Inflammatory macrophage treated with lipopolysaccharide for 4 hours (primary cell): ENCODE results near the gene SAMD1.

Experiments used
- DNase-seq: peaks from one replicate; pipeline ENCODE4 v3.0.0-alpha.2; 2020

Gene SAMD1

DNA sequence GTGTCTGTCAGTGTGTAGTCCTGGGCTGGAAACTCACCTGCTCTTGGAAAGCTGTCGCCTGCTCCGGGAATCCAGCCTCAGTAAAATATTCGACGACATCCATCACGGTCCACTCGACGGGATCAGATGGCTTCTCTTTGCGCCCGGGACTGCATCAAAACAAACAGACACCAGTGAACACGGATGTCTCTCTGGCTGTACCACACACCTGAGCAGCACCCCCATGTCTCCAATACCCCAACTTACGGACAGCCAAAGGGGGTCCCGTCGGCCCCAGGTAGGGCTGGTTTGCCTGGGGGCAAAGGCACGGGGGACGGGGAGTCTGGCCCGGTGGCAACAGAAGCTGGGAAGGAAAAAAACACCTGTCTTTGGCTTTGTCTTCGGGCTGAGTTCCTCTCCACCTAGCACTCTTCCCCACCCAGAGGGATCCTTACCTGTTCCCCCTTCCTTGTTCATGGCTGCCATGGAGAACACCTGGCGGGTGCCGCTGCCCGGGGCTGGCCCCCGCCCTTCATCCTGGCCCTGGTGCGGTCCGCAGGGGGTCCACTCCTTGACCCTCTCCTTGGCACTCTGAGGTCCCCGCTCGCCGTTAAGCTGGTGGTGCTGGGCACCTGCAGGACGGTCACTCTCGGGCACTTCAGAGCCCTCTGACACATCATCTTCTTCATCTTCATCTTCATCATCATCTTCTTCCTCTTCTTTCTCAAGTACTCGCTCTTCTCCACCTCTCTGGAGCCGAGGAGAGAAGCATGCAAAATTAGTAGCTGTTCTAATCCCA is 1.7 kb downstream of the SAMD1 start:
- DNase-seq: no peak

DNA sequence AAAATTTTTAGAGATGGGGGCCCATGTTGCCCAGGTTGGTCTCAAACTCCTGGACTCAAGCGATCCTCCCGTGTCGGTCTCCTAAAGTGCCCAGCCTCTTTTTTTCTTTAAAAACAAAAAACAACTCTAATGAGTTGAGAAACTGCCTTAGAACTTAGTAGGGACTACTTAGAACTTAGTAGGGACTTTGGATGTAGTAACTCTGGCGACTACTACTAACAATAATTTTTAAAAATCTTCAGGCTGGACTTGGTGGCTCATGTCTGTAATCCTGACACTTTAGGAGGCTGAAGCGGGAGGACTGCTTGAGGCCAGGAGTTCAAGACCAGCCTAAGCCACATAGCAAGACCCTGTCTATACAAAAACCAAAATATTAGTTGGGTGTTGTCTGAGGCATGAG is 4.5 kb downstream of the SAMD1 start:
- DNase-seq: no peak

DNA sequence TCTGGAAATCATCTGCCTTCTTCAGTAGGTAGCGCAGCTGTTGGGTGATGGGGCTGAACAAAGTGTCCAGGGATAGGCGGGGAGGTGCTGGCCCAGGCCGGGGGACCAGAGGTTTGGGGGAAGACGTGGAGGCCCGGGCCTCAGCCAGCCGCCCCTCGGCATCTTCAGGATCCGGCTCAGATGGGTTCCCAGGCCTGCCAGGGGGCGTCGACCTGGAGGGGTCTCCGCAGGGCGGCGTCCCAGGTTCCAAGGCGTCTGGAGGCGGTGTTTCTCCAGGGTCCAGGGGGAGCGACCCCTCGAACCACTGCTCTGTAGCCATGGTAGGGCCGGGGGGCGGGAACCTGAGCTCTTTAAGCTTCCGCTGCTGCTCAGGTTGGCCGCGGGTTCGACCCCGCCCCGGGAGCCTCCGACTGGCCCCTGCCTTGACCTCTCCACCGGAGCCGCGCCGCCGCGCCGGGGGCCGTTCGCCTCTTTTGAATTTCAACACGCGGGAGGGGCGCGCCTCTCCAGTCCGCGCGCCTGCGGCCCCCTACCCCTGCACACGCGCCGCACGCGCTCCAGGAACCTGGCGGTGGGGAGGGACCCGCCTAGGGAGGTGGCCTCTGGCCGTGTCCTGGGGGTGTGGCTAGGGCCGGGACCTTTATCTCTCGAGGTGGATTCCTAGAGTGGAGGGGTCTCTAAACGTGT is 5.1 kb downstream of the SAMD1 start, which contains the start of gene C19orf67:
TSS of gene C19orf67 (minus strand) at position 475 of the 687 bp plus-strand sequence. CDS start at position 319, 156 bp downstream.
- no peak for DNase-seq

DNA sequence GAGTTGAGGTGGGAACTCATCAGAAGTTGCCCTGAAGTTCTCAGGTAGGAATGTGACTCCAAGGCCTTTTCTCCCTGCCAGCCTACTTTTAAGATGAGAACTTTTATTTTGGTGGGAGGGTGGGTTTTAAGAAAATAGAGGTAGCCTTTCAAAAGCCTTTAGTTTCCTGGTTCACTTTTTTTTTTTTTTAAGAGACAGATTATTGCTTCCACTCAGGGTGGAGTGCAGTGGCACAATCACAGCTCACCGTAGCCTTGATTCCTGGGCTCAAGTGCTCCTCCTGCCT is 7.9 kb downstream of the SAMD1 start:
- DNase-seq: no peak

DNA sequence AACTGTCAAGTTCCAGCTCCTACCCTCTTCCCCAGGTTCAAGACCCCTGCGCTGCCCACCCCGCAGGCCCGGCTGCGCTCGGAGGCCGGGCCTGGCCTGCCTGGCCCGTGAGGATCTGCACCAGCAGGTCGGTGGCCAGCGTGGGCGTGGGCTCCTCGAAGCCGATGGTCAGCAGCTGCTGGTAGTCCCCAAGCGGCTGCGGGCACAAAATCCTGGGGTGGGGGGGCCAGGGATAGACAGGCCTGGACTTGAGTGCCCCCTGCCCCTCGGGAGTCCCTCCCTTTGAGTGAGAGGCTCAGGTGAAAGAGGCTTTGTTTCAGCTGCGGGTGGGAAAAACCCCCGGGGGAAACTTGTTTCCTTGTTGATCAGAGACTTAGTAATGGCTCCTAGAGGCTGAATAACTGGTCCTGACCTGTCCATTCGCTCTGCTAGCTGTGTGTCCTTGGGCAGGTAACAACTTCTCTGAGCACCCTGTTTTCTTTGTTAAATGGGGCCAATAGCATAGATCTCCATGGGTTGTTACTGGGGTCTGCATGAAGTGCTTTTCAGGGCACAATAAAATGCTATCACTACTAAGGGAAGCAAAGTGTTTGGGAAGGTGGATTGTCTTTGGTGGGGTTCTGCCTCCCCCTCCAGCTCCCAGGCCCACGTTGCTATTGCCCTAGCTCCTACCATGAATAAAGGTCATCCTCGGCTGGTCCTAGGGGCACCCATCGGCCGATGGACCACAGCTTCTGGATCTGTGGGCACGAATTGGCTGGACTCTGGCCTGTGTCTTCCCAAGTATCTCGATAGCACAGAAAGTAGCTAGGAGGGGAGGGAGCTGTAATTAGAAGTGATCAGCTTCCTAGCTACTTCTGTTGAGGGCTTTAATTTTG is 8.5 kb downstream of the SAMD1 start:
- peak; percentile 53 for DNase-seq

DNA sequence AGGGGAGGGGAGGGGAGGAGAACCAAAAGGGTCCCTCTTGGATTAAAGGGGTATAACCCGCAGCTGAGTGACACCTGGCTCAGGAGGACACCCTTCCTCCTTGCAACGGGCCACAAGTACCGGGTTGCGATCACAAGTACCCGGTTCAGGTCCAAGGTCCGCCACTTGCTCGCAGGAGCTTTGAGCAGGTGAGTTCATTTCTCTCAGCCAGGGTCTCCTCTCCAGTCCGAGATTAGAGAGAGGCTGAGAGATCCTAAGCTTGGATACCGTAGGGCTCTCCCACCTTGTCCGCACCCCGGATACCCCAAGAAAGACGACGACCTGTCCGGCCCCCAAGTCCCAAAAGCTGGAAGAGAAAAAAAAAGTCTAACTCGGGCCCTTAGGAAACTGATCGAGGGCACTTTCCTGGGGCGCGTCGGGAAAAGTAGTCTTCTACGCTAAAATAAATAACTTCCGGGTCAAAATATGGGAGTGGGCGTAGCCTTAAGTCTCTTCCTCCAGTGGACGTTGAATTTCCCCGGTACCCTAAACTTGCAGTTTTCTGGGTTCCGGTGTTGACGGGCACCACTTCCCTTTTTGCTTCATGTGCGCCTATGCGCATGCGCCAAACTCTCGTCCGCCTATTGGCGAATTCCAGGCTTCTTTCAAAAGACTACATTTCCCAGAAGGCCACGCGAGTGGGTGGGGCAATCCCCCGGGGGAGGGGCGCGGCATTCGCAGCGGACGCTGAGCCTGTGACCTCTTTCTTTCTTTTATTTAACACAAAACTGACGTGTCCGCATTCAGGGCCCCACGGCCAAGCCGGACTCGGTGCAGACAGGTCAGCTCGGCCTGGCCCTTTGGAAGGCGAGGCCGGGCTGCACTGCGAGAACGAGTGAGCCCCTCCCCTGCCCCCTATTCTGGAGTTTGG is 9.4 kb downstream of the SAMD1 start:
- peak; percentile 100 for DNase-seq

DNA sequence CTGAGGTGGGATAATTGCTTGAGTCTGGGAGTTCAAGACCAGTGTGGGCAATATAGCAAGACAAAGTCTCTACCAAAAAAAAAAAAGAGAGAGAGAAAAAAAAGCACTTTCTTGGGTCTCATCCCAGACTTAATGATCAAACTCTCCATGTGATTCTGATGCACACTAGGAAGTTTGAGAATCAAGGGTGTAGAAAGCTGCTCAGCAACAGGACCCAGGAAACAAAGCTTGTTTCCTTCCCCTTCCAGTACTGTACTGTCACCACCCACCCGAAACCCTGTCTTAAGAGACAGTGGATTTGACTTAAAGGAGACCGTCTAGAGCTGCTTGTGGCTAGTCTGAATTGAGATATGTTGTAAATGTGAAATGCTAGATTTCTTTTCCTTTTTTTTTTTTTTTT is 12.1 kb downstream of the SAMD1 start:
- peak; percentile 93 for DNase-seq

DNA sequence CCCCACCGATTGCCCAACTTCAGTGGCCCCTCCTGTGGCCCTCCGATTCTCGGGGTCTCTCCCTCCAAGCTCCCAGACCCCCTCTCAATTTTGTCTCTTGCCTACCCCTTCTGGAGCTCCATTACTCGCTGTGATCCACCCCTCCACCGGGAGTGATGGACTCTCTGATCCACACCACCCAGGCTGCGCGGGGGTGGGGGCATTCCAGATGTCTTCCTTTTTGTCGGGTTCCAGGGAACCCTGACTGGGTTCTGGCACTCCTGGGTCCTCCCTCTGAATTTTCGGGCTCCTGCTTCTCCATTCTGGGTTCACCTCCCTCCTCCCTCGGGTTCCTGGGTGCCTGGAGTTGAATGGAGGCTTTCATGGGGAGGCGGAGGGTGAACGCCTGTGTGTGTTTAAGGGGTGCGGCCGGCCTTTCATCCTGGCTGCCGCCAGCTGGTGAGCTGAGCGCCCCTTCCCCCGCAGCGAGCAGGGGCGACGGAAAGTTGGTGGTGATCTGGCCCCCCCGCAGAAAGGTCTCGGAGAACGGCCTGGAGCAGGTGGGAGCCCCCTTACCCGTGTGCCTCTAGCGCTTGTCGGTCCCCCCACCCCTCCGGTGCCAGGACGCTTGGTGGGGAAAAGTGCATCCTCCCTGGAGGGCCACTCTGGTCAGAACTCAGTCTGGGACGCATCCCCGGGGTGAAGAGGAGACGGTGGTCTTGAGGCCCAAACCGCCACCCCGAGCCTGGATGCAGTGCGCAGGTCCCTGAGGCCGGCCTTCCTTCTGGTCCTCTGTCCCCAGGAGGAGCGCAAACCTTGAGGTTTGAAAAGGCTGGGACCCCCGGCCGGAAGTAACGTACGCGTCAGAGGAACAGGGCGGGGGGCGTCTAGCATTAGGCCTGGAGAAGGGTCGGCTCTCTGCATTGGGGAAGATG is 16.4 kb downstream of the SAMD1 start:
- no peak for DNase-seq

DNA sequence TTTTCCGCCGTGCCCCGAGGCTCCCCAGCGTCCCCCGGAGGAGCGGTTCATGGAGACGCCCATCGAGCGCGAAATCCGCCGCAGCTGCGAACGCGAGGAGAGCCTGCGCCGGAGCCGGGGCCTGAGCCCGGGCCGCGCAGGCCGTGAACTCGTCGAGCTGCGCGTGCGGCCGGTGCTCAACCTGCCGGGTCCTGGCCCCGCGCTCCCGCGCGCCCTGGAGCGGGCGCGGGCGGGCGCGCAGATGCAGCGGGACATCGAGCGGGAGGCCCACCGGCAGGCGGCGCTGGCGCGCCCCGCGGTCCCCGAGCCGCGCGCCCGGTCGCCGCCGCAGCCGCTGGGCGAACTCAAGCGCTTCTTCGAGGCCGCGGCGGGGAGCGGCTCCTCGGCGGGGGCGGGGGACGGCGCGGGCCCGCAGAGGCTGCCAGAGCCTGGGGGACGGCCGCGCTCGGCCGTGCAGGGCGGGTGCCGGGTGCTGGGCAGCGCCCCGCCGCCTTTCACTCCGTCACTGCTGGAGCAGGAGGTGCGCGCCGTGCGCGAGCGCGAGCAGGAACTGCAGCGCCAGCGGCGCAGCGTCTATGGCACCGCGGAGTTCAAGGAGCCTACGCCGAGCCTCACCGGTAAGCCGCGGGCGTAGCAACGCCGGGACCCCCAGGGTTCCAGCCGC is 17.2 kb downstream of the SAMD1 start:
- DNase-seq: peak; percentile 80

DNA sequence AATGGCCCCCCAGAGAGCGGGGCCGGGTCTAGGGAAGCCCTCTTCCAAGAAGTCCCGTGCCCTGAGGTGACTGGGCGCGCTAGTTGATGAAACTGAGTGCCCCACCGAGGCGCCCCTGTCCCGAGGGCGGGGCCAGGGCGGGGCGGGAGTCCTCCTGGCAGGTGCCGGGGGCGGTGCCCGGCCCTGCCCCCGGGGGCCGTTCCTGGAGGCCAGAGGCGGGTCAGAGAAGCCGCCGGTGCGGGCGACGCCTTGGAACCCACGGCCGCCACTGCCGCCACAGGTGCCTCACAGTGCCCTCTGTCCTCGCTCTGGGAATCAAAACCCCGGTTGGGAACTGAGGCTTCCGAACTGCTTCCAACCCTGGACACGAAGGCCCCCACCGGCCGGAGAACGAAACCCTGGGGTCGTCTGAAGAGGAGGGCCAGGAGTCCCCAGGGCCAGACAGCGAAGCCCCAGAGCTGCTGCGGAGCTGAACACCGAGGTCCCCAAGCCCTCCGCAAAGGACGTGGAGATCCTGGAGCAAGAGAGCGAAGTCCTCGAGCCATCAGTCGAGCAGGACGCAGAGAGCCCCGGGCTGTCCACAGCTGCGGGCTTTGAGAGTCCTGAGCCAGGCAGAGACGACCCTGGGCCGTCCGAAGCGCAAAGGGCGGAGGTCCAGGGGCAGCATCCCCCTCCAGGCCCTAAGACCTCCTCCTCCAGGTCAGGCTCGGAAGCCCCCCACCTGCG is 17.9 kb downstream of the SAMD1 start, which contains the start of gene MISP3:
TSS of gene MISP3 (plus strand) at position 252 of the 726 bp plus-strand sequence. CDS start 524 bp downstream, outside the sequence.
- no peak for DNase-seq

DNA sequence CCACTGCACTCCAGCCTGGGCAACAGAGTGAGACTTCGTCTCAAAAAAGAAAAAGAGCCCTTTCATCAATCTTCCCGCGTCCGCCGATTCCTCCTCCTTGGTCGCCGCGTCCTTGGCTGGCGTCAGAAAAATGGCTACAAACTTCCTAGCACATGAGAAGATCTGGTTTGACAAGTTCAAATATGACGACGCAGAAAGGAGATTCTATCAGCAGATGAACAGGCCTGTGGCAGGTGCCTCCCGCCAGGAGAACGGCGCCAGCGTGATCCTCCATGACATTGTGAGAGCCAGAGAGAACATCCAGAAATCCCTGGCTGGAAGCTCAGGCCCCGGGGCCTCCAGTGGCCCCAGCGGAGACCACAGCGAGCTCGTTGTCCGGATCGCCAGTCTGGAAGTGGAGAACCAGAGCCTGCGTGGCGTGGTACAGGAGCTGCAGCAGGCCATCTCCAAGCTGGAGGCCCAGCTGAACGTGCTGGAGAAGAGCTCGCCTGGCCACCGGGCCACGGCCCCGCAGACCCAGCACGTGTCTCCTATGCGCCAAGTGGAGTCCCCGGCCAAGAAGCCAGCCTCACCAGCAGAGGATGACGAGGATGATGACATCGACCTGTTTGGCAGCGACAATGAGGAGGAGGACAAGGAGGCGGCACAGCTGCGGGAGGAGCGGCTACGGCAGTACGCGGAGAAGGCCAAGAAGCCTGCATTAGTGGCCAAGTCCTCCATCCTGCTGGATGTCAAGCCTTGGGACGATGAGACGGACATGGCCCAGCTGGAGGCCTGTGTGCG is 20.1 kb downstream of the SAMD1 start:
- no peak for DNase-seq

DNA sequence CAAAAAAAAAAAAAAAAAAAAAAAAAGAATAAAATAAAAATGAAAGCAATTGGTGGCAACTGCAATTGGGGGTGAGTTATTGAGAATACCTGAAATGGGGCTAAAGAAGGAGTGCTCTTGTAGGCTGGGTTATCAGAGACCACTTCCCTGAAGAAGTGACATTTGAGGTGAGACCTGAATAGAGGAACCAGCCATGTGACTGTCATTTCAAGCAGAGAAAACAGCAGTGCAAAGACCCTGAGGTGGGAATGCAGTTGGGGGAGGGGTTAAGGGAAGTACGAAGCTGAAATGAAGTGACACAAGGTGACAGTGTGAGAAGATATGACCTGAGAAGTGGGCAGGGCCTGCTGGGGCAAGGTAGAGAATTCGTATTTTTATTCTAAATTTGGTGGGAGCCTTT is 24.4 kb downstream of the SAMD1 start:
- DNase-seq: no peak

DNA sequence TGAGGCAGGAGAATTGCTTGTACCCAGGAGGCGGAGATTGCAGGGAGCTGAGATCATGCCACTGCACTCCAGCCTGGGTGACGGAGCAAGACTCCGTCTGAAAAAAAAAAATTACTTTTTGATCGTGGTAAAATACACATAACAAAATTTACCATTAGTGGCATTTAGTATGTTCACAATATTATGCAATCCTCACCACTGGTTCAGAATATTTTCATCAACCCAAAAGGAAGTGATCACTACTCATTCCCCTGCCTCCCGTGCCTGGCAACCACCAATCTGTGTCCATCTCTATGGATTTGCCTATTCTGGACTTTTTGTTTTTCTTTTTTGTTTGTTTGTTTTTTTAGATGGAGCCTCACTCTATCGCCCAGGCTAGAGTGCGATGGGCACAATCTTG is 27.4 kb downstream of the SAMD1 start:
- peak; percentile 30 for DNase-seq

DNA sequence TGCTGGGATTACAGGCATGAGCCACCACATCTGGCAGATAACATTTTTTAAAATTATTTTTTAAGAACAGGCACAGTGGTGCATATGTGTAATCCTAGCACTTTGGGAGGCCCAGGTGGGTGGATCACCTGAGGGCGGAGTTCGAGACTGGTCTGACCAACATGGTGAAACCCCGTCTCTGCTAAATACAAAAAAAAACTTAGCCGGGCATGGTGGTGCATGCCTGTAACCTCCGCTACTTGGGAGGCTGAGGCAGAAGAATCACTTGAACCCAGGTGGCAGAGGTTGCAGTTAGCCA is 28.0 kb downstream of the SAMD1 start:
- no peak for DNase-seq

DNA sequence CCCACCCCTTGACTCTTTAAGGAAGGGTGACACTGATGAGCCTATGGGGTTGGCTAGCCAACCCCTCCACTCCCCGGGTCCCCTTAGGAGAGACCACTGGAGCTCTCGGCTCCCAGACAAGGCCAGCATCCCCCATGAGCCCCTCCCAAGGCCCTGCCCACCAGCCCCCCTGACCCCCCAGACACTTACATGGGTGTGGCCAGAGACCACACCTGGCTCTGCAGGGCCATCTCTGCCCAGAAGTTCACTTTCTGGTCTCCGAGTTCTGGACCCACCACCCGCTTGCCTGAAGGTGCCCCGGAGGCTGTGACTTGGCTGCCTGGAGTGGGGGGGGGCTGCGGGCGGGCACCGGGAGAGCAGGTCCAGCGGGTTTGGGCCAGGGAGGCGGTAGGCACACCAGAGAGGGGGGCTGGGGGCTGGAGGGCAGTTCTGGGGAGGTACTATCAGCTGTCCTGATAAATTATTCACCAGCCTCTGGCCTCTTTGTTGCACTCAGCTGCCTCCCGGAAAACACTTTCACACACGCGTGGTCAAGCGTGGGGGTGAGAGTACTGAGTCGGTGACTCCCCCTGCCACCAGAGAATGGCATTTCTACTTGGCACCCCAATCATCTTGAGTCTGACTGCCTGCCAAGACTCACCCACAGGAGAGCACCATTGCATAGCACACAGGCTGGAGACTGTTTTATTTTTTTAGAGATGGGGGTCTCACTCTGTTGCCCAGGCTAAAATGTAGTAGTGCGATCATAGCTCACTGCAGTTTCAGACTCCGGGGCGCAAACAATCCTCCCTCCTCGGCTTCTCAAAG is 28.6 kb downstream of the SAMD1 start, which contains the start of gene PALM3:
TSS of gene PALM3 (minus strand) at position 326 of the 807 bp plus-strand sequence. CDS start at position 230, 96 bp downstream.
- no peak for DNase-seq

DNA sequence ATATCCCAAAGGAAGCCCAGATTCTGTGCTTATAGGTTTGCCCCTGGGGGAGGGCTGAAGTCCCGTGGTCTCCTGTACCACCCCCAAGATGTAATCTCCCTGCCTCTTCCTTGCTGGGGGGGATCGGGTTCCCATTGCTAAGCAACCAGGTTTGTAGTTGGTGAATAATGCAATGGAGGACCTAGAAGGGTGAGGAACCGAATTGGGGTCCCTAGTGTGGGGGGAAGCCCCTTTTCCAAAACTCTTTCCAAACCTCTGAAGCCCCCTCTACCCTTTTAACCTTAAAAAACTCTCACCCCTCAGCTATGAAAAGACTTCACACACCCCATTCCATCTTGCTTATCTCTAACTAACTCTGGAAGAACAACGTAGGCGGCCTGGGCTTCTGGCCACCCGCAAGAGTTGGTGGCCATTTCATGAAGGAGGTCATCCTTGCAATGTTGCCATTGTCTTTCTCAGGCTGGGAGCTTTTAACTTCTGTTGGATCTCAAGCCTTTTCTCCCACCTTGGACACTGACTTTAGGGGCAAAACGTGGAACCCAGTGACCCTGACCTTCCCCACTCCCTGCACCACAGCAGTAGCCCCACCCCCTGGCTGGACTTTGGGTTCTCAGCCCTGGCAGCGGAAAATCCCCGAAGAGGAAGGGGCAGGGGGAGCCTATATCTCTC is 29.3 kb downstream of the SAMD1 start:
- no peak for DNase-seq

DNA sequence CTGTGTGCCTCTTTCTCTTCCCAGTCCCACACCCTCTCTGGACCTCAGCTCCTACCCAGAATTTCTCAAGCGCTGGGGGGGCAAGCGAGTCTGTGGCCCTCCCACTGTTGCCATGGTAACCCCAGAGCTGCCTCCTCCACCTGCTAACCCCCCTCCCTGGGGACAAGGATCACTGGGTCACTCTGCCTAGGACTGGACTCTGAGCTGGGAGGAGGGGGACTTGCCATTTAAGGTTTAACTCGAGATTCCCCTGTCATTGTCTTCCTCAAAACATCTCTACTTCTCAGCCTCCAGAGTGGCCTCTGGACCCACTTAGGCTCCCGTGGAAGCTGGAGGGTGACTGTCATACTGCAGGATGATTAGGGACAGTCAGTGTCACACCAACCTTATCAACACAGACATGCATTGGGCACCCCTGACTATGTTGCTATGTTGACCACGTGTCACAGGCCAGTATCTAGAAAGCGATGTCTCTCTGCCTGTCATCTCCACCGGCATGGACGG is 30.8 kb downstream of the SAMD1 start:
- DNase-seq: no peak

DNA sequence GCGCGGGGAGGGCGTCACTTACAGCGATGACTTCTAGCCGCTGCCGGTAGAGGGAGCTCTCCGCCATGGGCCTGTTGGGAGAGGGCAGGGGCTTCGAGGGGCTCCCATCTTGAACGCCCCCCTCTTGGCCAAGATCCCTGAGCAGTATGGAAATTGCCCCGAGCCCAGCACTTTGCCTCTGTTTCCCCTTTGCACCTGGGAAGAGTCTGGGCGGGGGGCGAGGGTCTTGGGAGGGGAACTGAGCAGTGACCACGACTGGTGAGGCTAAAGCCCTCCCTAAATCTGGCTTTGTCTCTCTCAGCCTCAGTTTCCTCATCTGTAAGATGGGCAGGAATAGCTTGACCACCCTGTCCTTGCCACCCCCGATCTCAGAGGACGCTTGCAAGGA is 31.5 kb downstream of the SAMD1 start:
- DNase-seq: peak; percentile 11
